Ishikawa (cell line): ENCODE data around the gene PIH1D1.

ENCODE experiments used
- CEBPB ChIP-seq: IDR thresholded peaks from 2 replicates; pipeline ENCODE4 v1.6.1; 2012
- CREB1 ChIP-seq: IDR thresholded peaks from 2 replicates; pipeline ENCODE4 v1.6.1; 2012; ENCODE audit warnings: low read depth
- EGR1 ChIP-seq: IDR thresholded peaks from 2 replicates; pipeline ENCODE4 v1.6.1; 2012
- EP300 ChIP-seq: IDR thresholded peaks from 2 replicates; pipeline ENCODE4 v1.6.1; 2012; ENCODE audit warnings: borderline replicate concordance
- FOXM1 ChIP-seq: IDR thresholded peaks from 2 replicates; pipeline ENCODE4 v1.6.1; 2012; ENCODE audit warnings: low read depth, borderline replicate concordance
- MAX ChIP-seq: IDR thresholded peaks from 2 replicates; pipeline ENCODE4 v1.6.1; 2012
- NFIC ChIP-seq: IDR thresholded peaks from 2 replicates; pipeline ENCODE4 v1.6.1; 2012
- RAD21 ChIP-seq: IDR thresholded peaks from 2 replicates; pipeline ENCODE4 v1.6.1; 2012; ENCODE audit warnings: low read depth
- REST ChIP-seq: IDR thresholded peaks from 2 replicates; pipeline ENCODE4 v1.6.1; 2012; ENCODE audit warnings: low read depth, mild to moderate bottlenecking
- TAF1 ChIP-seq: IDR thresholded peaks from 2 replicates; pipeline ENCODE4 v1.6.1; 2012; ENCODE audit warnings: low read depth, mild to moderate bottlenecking
- TCF12 ChIP-seq: IDR thresholded peaks from 2 replicates; pipeline ENCODE4 v1.6.1; 2012; ENCODE audit warnings: low read depth
- TEAD4 ChIP-seq: IDR thresholded peaks from 2 replicates; pipeline ENCODE4 v1.6.1; 2012
- USF1 ChIP-seq: IDR thresholded peaks from 2 replicates; pipeline ENCODE4 v1.6.1; 2012
- YY1 ChIP-seq: IDR thresholded peaks from 2 replicates; pipeline ENCODE4 v1.6.1; 2012; ENCODE audit warnings: low read depth
- ZBTB7A ChIP-seq: IDR thresholded peaks from 2 replicates; pipeline ENCODE4 v1.6.1; 2012; ENCODE audit warnings: low read depth

Gene PIH1D1

GRCh38 chr19:49445997-49446396 lies 5.6 kb downstream of the PIH1D1 start:
- TF ChIP-seq CEBPB (no peak), FOXM1 (no peak), REST (no peak), YY1 (no peak), NFIC (no peak), TAF1 (no peak), RAD21 (no peak), CREB1 (no peak), USF1 (no peak), TEAD4 (no peak), EP300 (no peak), MAX (no peak), TCF12 (no peak), EGR1 (no peak), ZBTB7A (no peak)

GRCh38 chr19:49443366-49444099 lies 8.1 kb downstream of the PIH1D1 start:
- no peak for TF ChIP-seq CREB1
- TF ChIP-seq ZBTB7A, result peak; percentile 93
- no peak for TF ChIP-seq TAF1
- no peak for TF ChIP-seq TCF12
- TF ChIP-seq EGR1, result peak; percentile 96
- peak; percentile 30; the same call in 1 of the 2 replicates for TF ChIP-seq MAX
- peak; percentile 21; the same call in 1 of the 2 replicates for TF ChIP-seq NFIC
- TF ChIP-seq TEAD4, result no peak
- no peak for TF ChIP-seq EP300
- TF ChIP-seq USF1, result 0 out of 2 replicates have a peak, but pooled peaks have one; percentile 20
- TF ChIP-seq CEBPB, result no peak
- TF ChIP-seq FOXM1, result no peak
- no peak for TF ChIP-seq REST
- TF ChIP-seq YY1, result 0 out of 2 replicates have a peak, but pooled peaks have one; percentile 57
- peak; percentile 81 for TF ChIP-seq RAD21

GRCh38 chr19:49442771-49443365 lies 8.7 kb downstream of the PIH1D1 start:
- TF ChIP-seq TEAD4, result peak; percentile 73
- peak; percentile 63; the same call in 1 of the 2 replicates for TF ChIP-seq EGR1
- TF ChIP-seq NFIC, result no peak

GRCh38 chr19:49442354-49442753 lies 9.3 kb downstream of the PIH1D1 start:
- TF ChIP-seq TAF1 (no peak), CREB1 (no peak), EP300 (no peak), REST (no peak), CEBPB (no peak), YY1 (no peak), ZBTB7A (no peak), USF1 (no peak), TCF12 (no peak), EGR1 (no peak), MAX (no peak), NFIC (no peak), TEAD4 (no peak), RAD21 (no peak), FOXM1 (no peak)
